HG02610 (cell line): ENCODE results near the gene SORCS1.

Experiments used
- ATAC-seq: cut with Tn5 transposase; IDR thresholded peaks from one replicate; pipeline ENCODE4 v1.9.1; 2021; ENCODE audit warnings: mild to moderate bottlenecking, moderate library complexity; ENCODE audit not compliant: unreplicated experiment

The SORCS1 gene

DNA sequence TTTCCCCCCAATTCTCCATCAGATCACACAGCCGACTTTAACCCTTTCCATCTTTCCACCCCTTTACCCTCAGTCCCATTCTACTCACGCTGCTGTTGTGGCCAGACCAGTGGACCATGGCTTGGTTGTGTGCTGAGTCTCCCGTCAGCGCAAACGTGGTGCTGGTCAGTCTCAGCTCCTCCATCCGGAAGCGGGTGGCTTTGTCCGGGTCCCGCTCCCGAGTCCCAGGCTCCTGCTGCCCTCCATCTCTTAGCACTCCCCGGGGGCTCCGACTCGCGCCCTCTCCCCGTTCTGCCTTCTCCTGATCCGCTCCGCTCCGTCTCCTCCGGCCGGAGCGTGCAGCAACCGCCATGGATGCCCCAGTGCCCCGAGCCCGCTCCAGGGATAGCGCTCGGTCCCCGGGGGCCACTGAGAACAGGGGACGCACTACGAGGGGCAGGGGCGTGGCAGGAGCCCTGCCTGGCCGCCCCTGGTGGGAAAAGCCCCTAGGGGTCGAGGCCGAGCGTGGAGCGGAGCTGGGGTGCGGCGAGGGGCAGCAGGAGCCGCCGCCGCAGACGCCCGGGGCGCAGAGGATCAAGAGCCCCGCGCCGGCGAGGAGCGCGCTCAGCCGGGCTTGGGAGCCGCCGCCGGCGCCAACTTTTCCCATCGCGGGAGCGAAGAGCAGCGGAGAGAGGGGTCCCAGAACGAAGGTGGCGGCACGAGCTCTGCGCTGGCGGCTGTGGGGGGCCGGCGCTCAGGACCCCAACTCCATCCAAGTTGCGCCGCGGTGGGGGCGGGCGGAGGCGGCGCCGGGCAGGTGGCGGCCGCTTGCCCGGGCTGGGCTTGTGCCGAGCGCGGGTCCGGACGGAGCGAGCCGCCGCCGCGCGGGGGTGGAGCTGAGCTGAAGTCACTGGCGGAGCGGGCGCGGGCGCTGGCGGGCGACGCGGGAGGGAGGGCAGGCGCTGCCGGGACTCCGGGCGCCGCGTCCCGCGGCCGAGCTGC is at the start of gene SORCS1:
Gene SORCS1, minus strand, starts transcription at position 826 of the 981 bp plus-strand sequence.
- no peak for ATAC-seq

DNA sequence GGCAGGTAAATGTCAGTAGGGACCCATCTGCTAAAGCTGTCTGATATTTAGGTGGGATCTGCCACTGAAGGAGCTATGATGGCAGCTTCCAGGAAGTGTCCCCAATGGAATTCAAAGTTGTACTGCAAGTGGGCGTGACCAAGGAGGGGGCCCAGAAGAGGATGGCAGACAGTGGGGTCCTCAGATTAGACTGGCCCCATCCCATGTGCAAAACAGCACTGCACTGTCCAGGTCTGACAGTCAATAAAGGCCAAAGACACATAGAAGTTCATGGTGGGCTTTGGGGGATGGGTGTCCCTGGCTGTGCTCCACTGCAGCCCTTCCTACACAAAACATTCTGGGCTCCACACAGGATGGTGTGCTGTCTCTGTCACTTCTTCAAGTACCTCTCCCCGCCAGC is 49.8 kb upstream of the SORCS1 start:
- ATAC-seq, result no peak

DNA sequence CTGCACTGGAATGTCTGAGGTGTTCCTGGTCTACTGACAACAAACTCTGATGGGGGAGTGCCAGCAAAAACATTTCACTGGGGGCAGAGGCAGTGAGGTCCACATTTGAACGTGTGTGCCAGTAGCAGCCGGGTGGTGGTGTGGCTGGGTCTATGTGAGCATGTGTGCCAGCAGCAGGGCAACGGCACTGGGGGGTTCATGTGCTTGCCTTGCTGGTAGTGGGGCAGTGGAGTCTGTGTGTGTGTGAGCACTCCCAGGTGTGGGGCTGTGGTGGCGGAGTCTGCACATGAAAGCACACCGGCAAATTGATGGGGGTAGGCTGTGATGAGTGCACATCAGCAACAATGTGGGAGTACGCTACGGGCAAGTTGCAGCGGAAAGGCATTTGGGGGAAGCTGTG is 49.4 kb upstream of the SORCS1 start:
- no peak for ATAC-seq

DNA sequence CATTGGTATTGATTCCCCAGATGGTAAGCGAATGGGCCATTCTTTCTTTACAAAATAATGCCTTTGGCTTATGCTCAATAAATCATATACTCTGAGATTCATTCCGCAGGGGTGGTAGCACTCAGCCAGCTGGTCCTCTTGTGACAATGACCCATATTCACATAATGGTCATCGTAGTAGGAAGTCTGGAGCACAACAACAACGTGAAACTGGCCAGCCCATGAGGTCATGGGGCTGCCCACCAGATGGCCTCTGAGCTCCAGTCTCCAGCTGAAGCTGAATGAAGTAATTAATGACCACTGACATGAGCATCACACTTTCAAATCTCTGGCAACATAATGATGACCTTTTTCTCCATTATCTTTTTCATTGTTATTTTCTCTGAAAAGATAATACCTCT is 42.3 kb upstream of the SORCS1 start:
- no peak for ATAC-seq

DNA sequence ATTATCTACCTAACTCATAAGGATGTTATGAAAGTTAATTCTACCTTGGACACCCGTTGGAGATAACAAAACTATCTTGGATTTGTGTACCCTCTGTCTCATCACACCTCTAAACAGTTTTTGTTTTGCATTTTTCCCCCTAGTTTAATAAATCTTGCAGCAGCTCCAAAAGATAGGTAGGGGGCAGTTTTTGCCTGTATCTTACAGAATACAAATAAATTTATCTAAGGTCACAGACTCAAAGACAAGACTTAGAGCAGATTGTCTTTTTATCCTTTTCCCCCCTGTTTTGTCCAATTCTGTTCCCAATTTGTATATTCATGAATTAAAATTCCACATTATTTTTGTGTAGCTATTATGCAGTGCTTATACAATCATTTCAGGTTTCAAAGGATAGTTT is 5.0 kb upstream of the SORCS1 start:
- ATAC-seq, result no peak

DNA sequence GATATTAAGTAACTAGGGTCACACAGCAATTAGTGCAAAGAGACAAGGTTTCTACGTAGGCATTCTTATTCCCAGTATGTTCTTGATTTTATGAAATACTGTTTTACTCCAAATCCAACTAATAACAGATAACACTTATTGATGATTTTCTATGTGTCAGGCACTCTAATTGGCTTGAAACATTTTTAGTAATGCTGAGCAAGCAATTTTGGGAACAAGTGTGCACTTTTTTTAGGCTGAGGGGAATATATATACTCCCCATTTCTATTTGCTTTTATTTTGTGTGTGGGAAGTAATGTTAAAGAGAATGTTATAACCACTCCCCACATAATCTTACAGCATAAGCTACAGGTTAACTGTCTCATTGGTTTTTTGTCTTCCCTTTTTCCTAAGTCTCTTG is 4.2 kb upstream of the SORCS1 start:
- ATAC-seq, result no peak

DNA sequence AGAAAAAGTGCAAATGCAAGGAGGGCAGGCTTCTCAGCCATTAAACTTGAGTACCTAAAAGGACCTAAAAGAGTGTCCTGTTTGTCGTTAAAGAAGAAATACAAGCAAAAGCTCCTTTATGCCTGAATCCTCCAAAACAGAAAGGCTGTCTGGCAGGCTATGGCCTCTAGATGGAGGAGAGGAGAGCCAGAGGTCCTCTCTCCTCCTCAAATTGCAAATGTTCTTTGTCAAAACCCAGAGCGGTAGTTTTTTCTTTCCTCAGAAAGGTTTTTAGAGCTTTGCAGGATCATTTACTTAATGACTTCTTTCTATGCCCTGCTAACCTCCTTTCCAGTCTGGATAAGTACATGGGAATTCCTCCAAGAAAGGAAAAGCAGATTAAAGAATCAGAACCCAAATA is 1.9 kb upstream of the SORCS1 start:
- no peak for ATAC-seq

DNA sequence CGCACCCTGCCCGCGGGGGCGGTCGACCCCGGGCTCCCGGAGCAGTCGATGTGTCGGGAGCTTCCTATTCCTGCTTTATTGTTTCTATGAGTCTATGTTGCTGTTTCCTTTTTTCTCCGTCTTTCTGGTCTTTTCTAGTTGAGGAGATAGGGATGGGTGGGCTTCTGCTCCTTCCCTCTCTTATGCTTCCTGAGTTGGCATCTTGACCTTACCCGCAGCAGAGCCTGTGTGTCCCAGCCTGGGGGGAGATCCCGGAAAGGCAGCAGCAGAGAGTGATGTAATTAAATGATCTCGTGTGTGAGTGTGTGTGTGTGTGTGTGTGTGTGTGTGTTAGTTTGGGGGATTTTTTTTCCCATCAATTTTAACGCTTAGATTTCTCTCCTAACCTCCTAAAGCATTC is 486 bp upstream of the SORCS1 start:
- ATAC-seq, result no peak

DNA sequence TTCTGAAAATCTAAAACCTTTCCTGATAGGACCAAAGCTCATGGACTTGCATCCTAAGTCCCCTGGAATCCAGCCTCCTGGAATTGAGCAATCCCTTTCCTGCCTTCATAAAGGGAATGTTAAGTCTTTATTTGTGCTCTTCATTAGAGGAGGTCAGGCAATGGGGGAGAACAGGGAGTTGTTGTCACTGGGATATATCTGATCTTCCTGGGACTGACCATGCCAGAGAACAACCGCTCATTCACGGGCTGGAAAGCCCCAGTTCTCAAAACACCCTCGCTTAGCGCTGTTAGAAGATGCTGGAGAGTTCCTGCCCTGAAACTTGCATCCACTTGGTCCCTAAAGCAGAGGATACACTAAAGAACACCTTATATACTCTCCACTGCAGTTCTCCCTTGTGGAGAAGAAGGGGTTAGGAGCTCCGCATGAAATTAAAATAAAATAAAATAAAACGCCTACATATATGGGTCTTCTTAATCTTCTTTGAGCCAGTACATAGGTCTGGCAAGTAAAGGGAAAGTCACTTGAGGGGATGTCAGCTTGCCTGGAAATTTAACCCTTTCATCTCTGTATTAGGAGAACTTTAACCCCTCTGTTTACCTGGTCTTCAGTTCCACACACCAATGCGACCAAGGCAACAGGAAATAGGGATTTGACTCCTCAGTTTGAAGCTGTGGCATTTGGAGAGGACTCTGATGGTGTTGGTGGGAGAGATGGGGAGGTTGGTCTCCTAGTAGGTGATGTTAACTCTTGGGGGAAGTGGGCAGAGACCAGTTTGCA is 1.2 kb downstream of the SORCS1 start:
- no peak for ATAC-seq

DNA sequence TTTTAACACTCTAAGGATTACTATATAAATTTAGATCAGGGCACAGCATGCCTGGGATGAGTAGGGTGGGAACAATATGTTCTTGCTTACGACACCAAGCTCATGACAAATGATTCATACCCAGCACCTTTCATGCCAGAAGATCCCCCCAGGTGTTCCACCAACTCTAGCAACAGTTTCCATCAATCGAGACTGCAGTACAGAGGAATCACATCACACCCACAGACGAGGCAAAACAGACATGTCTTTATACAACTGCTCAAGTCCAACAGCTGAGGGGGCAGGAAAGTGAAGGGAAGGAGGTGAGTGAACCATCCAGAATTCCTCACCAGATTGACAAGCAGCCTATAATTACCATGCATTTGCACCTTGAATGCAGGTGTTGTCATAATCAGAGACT is 3.6 kb downstream of the SORCS1 start:
- no peak for ATAC-seq

DNA sequence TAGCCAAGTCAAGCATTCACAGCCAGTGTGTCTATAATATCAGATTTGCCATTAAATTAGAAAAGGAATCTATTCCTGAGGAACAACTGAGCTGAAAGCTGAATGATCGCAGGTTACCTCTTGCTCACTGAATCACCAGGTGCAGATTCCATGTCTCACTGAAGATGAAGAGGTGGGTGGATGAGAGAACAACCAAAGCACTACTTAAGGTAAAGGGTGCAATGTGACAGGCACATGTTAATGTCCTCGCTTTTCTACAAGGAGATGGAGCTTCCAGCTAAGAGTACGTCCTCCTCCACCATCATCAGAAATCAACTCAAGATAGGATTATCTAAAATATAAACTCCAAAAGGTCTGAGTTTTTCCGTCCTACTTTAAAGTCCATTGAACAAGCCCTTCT is 4.6 kb downstream of the SORCS1 start:
- ATAC-seq, result no peak

DNA sequence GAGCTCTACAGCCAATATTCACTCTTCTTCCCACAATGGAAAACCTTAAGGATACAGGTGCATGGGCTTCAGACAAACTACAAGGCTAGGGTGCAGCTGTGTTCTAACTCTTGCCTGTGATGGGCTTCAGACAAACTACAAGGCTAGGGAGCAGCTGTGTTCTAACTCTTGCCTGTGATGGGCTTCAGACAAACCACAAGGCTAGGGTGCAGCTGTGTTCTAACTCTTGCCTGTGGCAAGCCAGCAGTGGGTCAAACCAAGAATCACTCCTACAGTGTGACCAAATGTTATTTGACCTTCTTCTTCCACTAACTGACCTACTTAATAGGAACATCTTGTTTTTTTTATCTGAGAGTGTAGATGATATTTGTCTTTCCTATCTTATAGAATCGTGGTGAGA is 7.4 kb downstream of the SORCS1 start:
- no peak for ATAC-seq

DNA sequence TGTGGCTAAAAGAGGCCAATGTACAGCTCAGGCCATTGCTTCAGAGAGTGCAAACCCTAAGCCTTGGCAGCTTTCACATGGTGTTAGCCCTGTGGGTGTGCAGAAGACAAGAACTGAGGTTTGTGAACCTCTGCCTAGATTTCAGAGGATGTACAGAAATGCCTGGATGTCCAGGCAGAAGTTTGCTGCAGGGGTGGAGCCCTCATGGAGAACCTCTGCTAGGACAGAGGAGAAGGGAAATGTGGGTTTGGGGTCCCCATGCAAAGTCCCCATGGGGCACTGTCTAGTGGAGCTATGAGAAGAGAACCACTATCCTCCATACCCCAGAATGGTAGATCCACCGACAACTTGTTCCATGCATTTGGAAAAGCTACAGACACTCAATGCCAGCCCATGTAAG is 12.4 kb downstream of the SORCS1 start:
- no peak for ATAC-seq

DNA sequence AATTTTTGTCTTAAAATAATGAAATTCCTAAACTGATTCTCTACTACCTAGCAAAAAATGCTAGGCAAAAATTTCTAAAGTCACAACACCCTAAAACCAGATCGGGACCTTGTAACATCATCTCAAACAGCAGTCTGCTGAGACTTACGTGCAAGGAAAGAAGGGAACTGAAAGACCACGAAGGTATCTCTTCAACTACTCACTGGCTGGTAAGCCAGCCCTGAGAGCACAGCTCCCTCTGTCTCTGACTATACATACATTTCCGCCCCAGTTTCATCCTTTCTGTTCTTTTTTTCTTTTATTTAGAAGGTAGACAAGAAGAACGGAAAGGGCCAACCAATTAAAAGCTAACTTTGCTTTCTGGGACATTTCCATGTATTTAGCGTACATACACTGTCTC is 15.6 kb downstream of the SORCS1 start:
- no peak for ATAC-seq

DNA sequence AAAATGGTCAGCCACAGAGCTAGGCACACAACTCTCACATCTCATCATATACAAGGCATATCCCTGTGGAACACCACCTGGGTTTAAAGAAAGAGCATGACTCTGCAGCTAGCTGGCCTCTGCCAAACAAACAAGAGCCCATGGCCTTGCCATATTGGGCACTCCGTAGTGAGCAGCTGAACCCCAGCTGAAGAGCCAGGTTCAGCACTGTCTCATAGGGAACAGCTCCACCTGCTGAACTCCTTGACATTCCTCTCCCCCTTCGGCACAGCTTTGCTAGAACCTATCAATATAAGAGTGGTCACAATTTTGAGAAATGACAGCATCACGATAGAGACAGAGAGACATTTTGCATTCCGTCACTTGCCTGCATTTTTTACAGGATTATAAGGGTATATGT is 20.0 kb downstream of the SORCS1 start:
- ATAC-seq, result no peak

DNA sequence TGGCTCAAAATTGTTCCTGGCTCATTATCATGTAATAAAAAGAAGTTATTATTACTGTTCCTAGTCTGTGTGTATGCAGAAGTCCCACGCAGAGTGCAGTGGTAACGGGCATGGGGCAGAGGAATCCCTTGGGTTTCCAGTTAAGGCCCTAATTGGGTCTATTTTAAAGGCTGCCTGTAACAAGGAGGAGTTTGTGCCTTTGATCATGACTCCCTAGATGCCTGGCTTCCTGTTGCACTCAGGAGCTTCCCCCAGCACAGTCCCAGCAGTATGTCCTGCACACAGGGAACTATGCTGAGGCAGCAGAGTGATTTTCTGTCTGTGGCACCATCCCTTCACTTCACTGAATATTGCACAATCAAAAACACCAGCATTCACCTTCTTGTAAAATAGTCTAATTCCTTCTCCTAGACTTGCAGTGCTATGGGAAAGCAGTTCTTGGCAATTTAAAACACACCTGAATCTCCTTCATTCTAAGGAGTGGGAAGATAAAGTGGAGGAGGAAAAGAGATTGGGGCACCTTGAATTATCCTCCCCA is 22.9 kb downstream of the SORCS1 start:
- ATAC-seq, result no peak

DNA sequence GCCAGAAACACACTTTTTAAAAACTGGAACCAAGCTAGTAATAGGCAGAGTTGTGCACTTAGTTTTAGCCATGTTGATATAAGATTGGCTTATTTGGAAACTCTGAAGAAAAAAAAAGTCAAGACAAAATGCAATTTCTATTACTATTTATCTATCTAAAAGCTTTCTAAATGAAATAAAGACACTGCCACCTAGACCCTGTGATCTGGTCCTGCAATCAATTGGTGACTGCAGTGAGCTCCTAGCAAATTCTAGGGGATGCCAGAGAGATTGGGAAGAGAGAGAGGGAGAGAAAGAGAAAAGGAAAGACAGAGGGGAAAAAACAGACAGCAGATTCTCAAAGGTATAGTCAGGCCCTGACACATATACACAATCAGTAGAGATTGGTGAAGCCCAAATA is 25.3 kb downstream of the SORCS1 start:
- ATAC-seq, result no peak

DNA sequence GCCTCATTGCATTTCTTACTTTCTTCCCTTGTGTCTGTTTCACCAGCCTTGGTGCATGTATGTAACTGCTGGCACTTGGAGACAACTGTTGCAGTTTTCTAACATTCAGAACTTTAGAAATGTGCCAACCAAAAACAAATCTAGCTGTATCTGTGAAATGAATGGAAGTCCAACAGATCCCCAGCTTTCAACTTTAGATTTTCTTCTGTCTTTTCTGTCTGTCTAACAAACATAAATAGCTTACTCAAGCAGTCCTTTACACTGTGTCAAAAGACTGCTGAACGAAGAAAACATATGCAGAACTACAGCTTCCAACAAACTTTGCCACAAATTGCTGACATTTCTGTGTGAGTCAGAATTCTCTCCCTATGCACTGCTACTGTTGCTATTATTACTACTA is 30.9 kb downstream of the SORCS1 start:
- no peak for ATAC-seq

DNA sequence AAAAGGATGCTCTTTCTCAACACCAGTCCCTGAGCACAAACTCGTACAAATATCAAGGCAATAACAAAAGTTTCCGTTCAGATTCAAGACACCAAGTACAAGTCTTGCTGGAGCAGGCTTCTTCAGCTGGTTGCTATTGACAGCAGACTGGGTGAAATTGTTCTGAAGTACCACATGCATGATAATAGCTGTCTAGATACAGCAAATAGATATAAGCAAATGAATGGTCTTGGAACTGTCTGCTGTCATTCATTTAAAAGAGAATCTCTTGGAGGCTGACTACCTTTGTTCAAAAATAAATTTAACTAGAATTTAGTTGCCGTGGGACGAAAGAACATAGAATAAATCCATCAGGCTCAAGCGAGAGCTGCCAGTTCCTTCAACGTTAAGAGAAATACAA is 35.5 kb downstream of the SORCS1 start:
- ATAC-seq, result no peak

DNA sequence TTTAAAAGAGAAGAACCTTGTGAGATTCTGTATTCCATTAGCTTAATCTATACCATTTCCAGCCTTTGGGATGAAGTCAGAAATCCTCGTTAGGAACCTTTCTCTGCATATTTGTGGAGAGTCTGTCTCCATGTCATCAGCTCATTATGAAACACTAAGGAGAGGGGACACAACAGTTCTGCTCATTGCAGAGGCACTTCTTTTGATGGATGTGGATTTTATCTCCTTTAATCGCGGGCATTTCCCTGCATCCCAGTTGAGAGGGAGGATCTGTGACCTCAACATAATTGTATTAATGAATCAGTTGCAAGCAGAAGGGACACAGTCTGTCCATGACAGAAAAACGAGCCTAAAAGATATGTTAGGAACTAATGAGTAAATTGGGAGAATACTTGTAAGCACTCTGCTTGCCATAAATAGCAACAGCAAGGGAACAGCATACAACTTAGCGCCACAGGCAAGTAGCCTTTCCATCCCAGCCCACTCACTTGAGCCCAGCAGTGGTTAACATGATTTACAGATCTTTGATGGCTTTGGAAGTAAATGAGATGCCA is 37.9 kb downstream of the SORCS1 start:
- no peak for ATAC-seq

DNA sequence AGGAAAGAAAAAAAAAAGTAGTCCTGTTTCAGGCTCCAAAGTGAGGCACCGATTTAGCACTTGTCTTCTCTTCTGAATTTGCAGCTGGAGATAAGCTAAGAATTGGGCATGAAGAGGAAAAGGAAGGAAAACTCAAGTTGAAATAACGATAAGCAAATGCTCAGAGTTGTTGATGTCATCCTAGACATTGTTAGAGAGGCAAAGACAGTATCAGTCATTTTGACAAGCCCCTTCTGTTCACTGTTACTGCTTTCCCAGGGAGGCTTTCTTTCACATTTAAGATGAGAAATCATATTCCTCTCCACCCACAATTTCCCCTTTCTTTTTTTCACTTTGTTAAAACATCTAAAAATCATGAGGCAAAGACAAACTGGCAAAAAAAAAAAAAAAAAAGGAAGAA is 41.8 kb downstream of the SORCS1 start:
- no peak for ATAC-seq

DNA sequence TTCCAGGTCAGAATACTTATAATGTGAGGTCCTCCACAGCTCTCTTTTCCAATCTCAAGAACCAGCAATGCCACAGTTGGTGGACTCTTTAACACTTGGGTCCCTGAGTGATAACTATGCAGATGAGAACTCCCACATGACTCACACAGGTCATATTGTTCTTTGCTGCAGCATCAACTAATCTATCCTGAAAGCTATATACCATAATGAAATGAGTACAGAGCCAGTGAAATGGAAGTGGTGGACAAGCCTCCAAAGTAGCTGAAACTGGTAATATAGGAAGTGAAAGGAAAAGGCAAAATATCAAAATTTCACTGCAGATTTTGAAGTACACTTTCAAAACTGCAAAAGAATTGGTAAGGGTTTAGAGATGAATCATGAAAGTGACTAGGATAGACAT is 45.6 kb downstream of the SORCS1 start:
- ATAC-seq, result peak; percentile 90
